Activated naive CD8-positive, alpha-beta T cell treated with anti-CD3 and anti-CD28 coated beads, Interleukin-2, amount 10 ng/mL, durations not matched to agents 7 days and 5 days (primary cell): ENCODE results near the gene ISM2. TPM values are rescaled to one million over a fixed set of nuclear protein-coding genes. Genes with fewer than 3 reads are reported as not detected.
A peak's percentile ranks its signal among the peaks of the same experiment; 100 is the strongest.

Experiments
- ATAC-seq: fragments of 150-1000 bp; cut with Tn5 transposase; one replicate; pipeline ENCODE4 v1.10.0; 2021; ENCODE audit warnings: low read depth, moderate library complexity
- POLR2A ChIA-PET: fragments of 350-600 bp; sonication (Branson Sonifier 250); formaldehyde crosslinking; loops from one replicate; lab custom pipeline; 2021; ENCODE audit warnings: antibody characterized with exemption; lab: Charles Lee
- DNase-seq: peaks from one replicate; pipeline ENCODE4 v3.0.0; 2021
- H3K27ac Mint-ChIP-seq: one replicate; pipeline ENCODE4 v1.8.0; 2022; ENCODE audit warnings: mild to moderate bottlenecking, mixed read lengths
- H3K27me3 Mint-ChIP-seq: one replicate; pipeline ENCODE4 v1.8.0; 2022; ENCODE audit warnings: mild to moderate bottlenecking, moderate library complexity, mixed read lengths
- H3K36me3 Mint-ChIP-seq: one replicate; pipeline ENCODE4 v1.8.0; 2021; ENCODE audit warnings: mild to moderate bottlenecking, mixed read lengths
- H3K4me1 Mint-ChIP-seq: one replicate; pipeline ENCODE4 v1.8.0; 2021; ENCODE audit warnings: mixed read lengths
- H3K4me3 Mint-ChIP-seq: one replicate; pipeline ENCODE4 v1.8.0; 2022; ENCODE audit warnings: mild to moderate bottlenecking, moderate library complexity, mixed read lengths
- H3K9me3 Mint-ChIP-seq: one replicate; pipeline ENCODE4 v1.8.0; 2021; ENCODE audit warnings: mixed read lengths
- total RNA-seq, 2 experiments: library from RNA; stranded (reverse); gene quantifications; one replicate each; pipeline ENCODE4 v1.2.3, GENCODE V29; 2021

ISM2 gene
- total RNA-seq, 2 experiments from 2014 or later: 0.64 TPM; not detected in 1

DNA sequence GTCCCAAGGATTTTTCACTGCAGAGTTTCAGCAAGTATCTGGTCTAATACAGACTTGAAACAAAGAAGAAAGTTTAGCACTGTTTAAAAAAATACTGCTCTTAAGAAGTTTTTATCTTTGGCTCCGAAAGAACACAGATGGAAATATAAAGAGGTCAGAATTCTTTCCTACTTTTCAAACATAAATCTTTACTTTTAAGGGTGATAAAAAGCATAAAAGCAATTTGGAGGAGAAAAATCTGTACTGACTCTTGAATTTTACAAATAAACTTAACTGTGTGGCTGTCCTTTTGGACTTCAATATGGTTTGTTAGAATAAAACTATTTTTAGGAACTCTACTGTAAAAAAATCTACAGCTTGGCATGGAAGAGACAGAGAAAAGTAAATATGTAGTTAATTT lies 27.6 kb upstream of the ISM2 start:
- no peaks in the 10 kb centered on the region for H3K27me3 Mint-ChIP-seq
- no peak overlapping the region for H3K4me3 Mint-ChIP-seq
- H3K9me3 Mint-ChIP-seq: no peaks in the 10 kb centered on the region
- H3K36me3 Mint-ChIP-seq: peaks cover 17% of the 10 kb centered on the region
- ATAC-seq (no peak), DNase-seq (no peak)
- H3K4me1 Mint-ChIP-seq: peaks cover 15% of the 10 kb centered on the region
- POLR2A ChIA-PET: no interaction called here
- no peak overlapping the region for H3K27ac Mint-ChIP-seq

GRCh38 chr14:77524536-77524935 lies 25.9 kb upstream of the ISM2 start:
- Mint-ChIP-seq H3K27ac (no peak overlapping the region), H3K36me3 (peaks cover 18% of the 10 kb centered on the region), H3K9me3 (no peaks in the 10 kb centered on the region), H3K27me3 (no peaks in the 10 kb centered on the region), H3K4me1 (peaks cover 7% of the 10 kb centered on the region), H3K4me3 (no peak overlapping the region)
- ATAC-seq (no peak), DNase-seq (no peak)
- POLR2A ChIA-PET: interaction anchor here (0.6 to 1.1 kb wide), 2 partner anchors 30 to 179 kb away, joined by 3 to 4 read pairs; no protein-coding TSS in a partner anchor

GRCh38 chr14:77523109-77523508 lies 24.5 kb upstream of the ISM2 start:
- no peaks in the 10 kb centered on the region for H3K9me3 Mint-ChIP-seq
- no peaks in the 10 kb centered on the region for H3K27me3 Mint-ChIP-seq
- POLR2A ChIA-PET: no interaction called here
- no peak overlapping the region for H3K4me3 Mint-ChIP-seq
- peak overlapping the region; percentile 30 for H3K27ac Mint-ChIP-seq
- H3K36me3 Mint-ChIP-seq: peaks cover 21% of the 10 kb centered on the region
- DNase-seq: no peak
- peaks cover 7% of the 10 kb centered on the region for H3K4me1 Mint-ChIP-seq
- no peak for ATAC-seq

DNA sequence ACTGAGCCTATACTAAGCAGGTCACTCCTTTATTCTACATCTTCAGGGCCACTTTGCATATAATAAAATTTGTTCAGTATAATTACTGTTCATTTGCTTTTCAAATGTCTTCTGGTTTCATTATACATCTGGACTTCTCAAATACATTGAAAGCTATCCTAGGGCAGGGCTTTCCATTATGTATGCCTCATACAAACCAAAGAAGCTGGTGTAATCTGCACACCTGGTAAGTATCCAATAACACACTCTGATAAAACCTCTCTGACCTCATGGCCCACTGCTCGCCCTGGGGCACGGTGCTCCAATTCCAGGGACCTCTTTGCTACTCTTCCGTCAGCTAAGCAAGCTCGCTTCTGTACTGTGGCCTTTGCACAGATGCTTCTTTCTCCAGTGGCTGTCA lies 21.9 kb upstream of the ISM2 start:
- no peak overlapping the region for H3K27ac Mint-ChIP-seq
- H3K36me3 Mint-ChIP-seq: peaks cover 29% of the 10 kb centered on the region
- no peak overlapping the region for H3K4me3 Mint-ChIP-seq
- DNase-seq (no peak), ATAC-seq (no peak)
- H3K9me3 Mint-ChIP-seq: no peaks in the 10 kb centered on the region
- POLR2A ChIA-PET: no interaction called here
- H3K27me3 Mint-ChIP-seq: no peaks in the 10 kb centered on the region
- peaks cover 7% of the 10 kb centered on the region for H3K4me1 Mint-ChIP-seq

- Mint-ChIP-seq H3K9me3 (no peaks in the 10 kb centered on the region), H3K36me3 (peaks cover 33% of the 10 kb centered on the region)
Measured at GRCh38 chr14:77516126-77516525, 17.5 kb upstream of the ISM2 start.

GRCh38 chr14:77511486-77512162 lies 13.0 kb upstream of the ISM2 start:
- Mint-ChIP-seq H3K27ac (no peak overlapping the region), H3K27me3 (no peaks in the 10 kb centered on the region), H3K4me3 (no peak overlapping the region), H3K9me3 (no peaks in the 10 kb centered on the region), H3K36me3 (peaks cover 42% of the 10 kb centered on the region), H3K4me1 (no peaks in the 10 kb centered on the region)
- POLR2A ChIA-PET: no interaction called here
- ATAC-seq (no peak), DNase-seq (no peak)

More at GRCh38 chr14:77516126-77516525, 17.5 kb upstream of the ISM2 start:
- POLR2A ChIA-PET: interaction anchor here (0.5 kb wide), 1 partner anchor 127 kb away, joined by 4 read pairs; no protein-coding TSS in a partner anchor
- H3K27ac Mint-ChIP-seq: no peak overlapping the region
- H3K4me3 Mint-ChIP-seq: no peak overlapping the region
- H3K4me1 Mint-ChIP-seq: peaks cover 2% of the 10 kb centered on the region
- ATAC-seq (no peak), DNase-seq (no peak)
- H3K27me3 Mint-ChIP-seq: no peaks in the 10 kb centered on the region

- H3K27ac Mint-ChIP-seq: no peak overlapping the region
- POLR2A ChIA-PET: no interaction called here
- no peak for DNase-seq
- no peak overlapping the region for H3K4me3 Mint-ChIP-seq
- H3K36me3 Mint-ChIP-seq: peaks cover 50% of the 10 kb centered on the region
- ATAC-seq: no peak
- no peaks in the 10 kb centered on the region for H3K9me3 Mint-ChIP-seq
- H3K4me1 Mint-ChIP-seq: no peaks in the 10 kb centered on the region
- H3K27me3 Mint-ChIP-seq: no peaks in the 10 kb centered on the region
Measured at GRCh38 chr14:77509366-77509765, 10.8 kb upstream of the ISM2 start.

GRCh38 chr14:77508876-77509275 lies 10.3 kb upstream of the ISM2 start:
- Mint-ChIP-seq H3K27me3 (no peaks in the 10 kb centered on the region), H3K27ac (no peak overlapping the region), H3K36me3 (peaks cover 52% of the 10 kb centered on the region), H3K4me3 (no peak overlapping the region), H3K9me3 (no peaks in the 10 kb centered on the region), H3K4me1 (no peaks in the 10 kb centered on the region)
- ATAC-seq (no peak), DNase-seq (no peak)
- POLR2A ChIA-PET: interaction anchor here (0.6 kb wide), 1 partner anchor 171 kb away, joined by 3 read pairs; no protein-coding TSS in a partner anchor

- no peak overlapping the region for H3K27ac Mint-ChIP-seq
- H3K4me3 Mint-ChIP-seq: no peak overlapping the region
- DNase-seq: no peak
- POLR2A ChIA-PET: no interaction called here
- peaks cover 1% of the 10 kb centered on the region for H3K9me3 Mint-ChIP-seq
- peaks cover 52% of the 10 kb centered on the region for H3K36me3 Mint-ChIP-seq
- no peaks in the 10 kb centered on the region for H3K4me1 Mint-ChIP-seq
- ATAC-seq: no peak
- no peaks in the 10 kb centered on the region for H3K27me3 Mint-ChIP-seq
Measured at GRCh38 chr14:77508249-77508648, 9.6 kb upstream of the ISM2 start.

DNA sequence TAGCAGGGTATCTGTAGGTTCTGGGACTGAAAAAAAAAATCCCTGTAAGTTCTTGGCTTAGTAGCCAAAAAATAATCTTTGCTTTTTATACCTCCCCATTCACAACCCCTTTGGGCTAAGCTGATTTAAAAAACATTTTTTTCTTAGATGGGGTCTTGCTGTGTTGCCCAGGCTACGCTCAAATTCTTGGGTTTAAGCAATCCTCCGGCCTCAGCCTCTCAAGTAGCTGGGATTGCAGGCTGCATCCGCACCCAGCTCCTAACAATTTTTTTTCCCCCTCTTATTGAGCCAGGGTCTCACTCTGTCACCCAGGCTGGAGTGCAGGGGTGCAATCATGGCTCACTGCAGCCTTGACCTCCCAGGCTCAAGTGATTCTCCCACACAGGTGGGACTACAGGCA lies 9.1 kb upstream of the ISM2 start:
- POLR2A ChIA-PET: no interaction called here
- Mint-ChIP-seq H3K4me3 (no peak overlapping the region), H3K36me3 (peaks cover 52% of the 10 kb centered on the region), H3K4me1 (no peaks in the 10 kb centered on the region), H3K9me3 (peaks cover 1% of the 10 kb centered on the region), H3K27ac (no peak overlapping the region), H3K27me3 (no peaks in the 10 kb centered on the region)
- DNase-seq: no peak
- no peak for ATAC-seq

DNA sequence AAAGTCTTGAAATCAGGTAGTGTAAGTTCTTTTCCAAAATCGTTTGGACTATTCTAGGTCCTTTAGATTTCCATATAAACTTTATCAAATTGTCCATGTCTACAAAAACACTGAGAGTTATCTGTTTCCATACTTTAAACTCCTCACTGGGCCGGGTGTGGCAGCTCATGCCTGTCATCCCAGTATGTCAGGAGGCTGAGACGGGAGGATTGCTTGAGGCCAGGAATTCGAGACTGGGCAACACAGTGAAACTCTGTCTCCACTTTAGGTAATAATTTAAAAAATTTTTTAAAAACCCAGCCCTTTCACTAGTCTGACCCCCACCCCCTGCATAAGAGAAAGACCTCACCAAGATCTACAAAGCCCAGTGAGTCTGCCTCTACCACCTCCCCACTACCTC lies 6.4 kb upstream of the ISM2 start:
- Mint-ChIP-seq H3K36me3 (peaks cover 35% of the 10 kb centered on the region), H3K9me3 (peaks cover 1% of the 10 kb centered on the region), H3K4me3 (no peak overlapping the region), H3K27ac (no peak overlapping the region), H3K27me3 (peaks cover 15% of the 10 kb centered on the region), H3K4me1 (no peaks in the 10 kb centered on the region)
- ATAC-seq (no peak), DNase-seq (no peak)
- POLR2A ChIA-PET: no interaction called here

GRCh38 chr14:77503138-77503537 lies 4.5 kb upstream of the ISM2 start:
- Mint-ChIP-seq H3K27ac (no peak overlapping the region), H3K27me3 (peaks cover 24% of the 10 kb centered on the region), H3K36me3 (peaks cover 26% of the 10 kb centered on the region), H3K9me3 (peaks cover 1% of the 10 kb centered on the region), H3K4me1 (no peaks in the 10 kb centered on the region), H3K4me3 (no peak overlapping the region)
- POLR2A ChIA-PET: no interaction called here
- no peak for ATAC-seq
- DNase-seq: no peak

- POLR2A ChIA-PET: no interaction called here
- peaks cover 19% of the 10 kb centered on the region for H3K36me3 Mint-ChIP-seq
- DNase-seq: no peak
- H3K9me3 Mint-ChIP-seq: peaks cover 1% of the 10 kb centered on the region
- no peak overlapping the region for H3K27ac Mint-ChIP-seq
- H3K4me1 Mint-ChIP-seq: peaks cover 3% of the 10 kb centered on the region
- H3K27me3 Mint-ChIP-seq: peaks cover 31% of the 10 kb centered on the region
- no peak for ATAC-seq
- no peak overlapping the region for H3K4me3 Mint-ChIP-seq
Measured at GRCh38 chr14:77502109-77502782, 3.6 kb upstream of the ISM2 start.

- Mint-ChIP-seq H3K4me3 (peak overlapping the region; percentile 40), H3K27me3 (peaks cover 48% of the 10 kb centered on the region), H3K36me3 (no peaks in the 10 kb centered on the region), H3K4me1 (peaks cover 3% of the 10 kb centered on the region), H3K9me3 (peaks cover 1% of the 10 kb centered on the region), H3K27ac (no peak overlapping the region)
- ATAC-seq (peak; percentile 20), DNase-seq (peak; percentile 40)
- POLR2A ChIA-PET: no interaction called here
Measured at GRCh38 chr14:77498984-77499527, 440 bp upstream of the ISM2 start.
